Left kidney (tissue), 2 donors: ENCODE data around the gene RTL5. TPM values are rescaled to one million over a fixed set of nuclear protein-coding genes. Genes with fewer than 3 reads are reported as not detected.

Experiments used
- DNase-seq: peaks from one replicate; pipeline ENCODE4 v3.0.0-alpha.2; 2013
- polyA plus RNA-seq: library from polyadenylated mRNA; unstranded; fragments of 120-200 nt; gene quantifications from one replicate; pipeline ENCODE4 v1.2.1, GENCODE V29; 2013; ENCODE audit not compliant: insufficient read length

Gene RTL5
- polyA plus RNA-seq, 1 donor: 23.7 TPM

- DNase-seq: no peak
Observed at GRCh38 chrX:72078411-72078810, 53.3 kb downstream of the RTL5 start.

Other genes starting within 250 kb of the RTL5 start
- gene NHSL2, start 221.1 kb downstream of the RTL5 start, polyA plus RNA-seq: 11.6 TPM
- gene PIN4, start 49.8 kb upstream of the RTL5 start, polyA plus RNA-seq: 49.0 TPM
- 6.9 TPM for gene ERCC6L, start 107.1 kb upstream of the RTL5 start, polyA plus RNA-seq
- 1,389 TPM for gene RPS4X, start 145.3 kb upstream of the RTL5 start, polyA plus RNA-seq
- gene CITED1, start 174.0 kb upstream of the RTL5 start, polyA plus RNA-seq: 12.6 TPM